ENCODE results near the gene RPL39L. TPM values are rescaled to one million over a fixed set of nuclear protein-coding genes. Genes with fewer than 3 reads are reported as not detected.

RPL39L gene
- total RNA-seq, 2 donors from 2014 or later = 2.2 to 3.2 TPM

DNA sequence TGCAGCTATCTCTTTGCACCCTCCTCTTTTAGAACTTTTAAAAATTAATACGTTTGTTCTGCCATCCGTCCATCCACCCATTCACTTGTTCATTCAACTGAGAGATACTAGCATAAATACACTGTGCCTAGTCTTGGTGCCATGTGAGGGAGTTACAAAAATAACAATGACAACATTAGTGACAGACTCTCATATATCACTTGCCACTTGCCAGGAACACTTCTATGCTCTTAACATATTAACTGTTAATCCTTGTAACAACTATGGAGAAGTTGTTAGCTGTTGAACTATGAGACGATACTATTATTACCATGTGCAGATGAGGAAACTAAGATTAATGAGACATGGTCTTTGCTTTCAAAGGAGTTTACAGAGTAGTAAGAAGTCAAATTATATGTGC, 33.6 kb downstream of the RPL39L start:
- no peak for DNase-seq
- no peak for ATAC-seq
- intact Hi-C loops (cut with DNase I, micrococcal nuclease) = no loop called here

DNA sequence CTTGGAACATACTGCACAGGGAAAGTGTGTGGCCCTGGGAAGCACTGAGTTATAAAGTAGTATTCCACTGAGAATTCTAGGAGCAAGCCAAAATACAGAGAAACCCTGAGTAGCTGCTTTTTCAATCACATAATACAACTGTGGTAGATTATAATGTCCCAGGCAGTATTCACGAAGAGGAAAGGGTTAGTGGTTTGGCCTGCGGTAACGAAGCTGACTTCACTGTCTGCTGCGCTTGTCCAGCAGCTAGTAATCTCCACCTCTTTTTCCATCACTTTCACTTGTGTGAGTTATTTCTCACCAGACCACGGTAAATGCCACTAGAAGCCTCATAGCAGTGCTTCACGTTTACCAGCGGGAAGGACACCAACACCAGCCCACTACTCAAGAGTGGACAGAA, 34.4 kb downstream of the RPL39L start:
- no peak for DNase-seq
- ATAC-seq = no peak

DNA sequence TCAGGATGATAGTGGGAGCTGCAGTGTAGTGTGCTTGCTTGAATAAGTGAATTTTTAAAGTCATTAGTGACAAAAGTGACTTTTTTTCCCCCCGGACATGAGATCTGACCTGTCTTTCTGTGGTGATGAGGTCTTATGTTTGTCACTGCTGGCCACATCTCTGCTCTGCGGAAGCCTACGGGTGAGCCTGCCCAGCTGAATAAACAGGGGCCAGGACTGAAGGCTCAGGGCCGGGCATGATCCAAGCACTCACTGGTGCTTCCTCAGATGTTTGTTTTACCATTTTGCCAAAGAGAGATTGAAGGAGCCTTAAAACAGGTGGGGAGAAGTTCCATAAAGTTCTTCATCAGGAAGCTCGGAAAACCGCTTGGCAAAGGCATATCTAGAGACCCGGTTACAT, 35.0 kb downstream of the RPL39L start:
- DNase-seq (no peak), ATAC-seq (no peak)
- intact Hi-C loops (cut with DNase I, micrococcal nuclease) = no loop called here

More for the DNA sequence above, 34.4 kb downstream of the RPL39L start:
- intact Hi-C loops (cut with DNase I, micrococcal nuclease) = no loop called here

DNA sequence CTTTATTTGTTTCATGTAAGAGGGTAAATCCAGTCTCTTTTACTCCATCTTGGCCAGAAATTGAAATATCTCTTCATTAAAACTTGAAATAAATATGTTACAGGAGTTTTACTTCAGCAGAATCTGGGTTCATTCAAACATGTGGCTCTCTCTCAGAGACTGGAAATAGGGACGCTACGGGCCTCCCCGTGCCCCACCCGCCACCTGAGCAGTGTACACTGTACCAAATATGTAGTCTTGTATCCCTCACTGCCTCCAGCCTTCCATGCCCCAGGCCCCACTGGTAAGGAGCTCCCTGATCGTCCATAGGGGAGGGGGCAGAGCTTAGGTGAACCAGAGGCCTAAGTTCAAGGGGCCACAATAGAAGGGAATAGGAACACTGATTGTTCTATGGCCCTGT, 36.0 kb downstream of the RPL39L start:
- intact Hi-C loops (cut with DNase I, micrococcal nuclease) = no loop called here
- DNase-seq = no peak
- ATAC-seq = no peak

DNA sequence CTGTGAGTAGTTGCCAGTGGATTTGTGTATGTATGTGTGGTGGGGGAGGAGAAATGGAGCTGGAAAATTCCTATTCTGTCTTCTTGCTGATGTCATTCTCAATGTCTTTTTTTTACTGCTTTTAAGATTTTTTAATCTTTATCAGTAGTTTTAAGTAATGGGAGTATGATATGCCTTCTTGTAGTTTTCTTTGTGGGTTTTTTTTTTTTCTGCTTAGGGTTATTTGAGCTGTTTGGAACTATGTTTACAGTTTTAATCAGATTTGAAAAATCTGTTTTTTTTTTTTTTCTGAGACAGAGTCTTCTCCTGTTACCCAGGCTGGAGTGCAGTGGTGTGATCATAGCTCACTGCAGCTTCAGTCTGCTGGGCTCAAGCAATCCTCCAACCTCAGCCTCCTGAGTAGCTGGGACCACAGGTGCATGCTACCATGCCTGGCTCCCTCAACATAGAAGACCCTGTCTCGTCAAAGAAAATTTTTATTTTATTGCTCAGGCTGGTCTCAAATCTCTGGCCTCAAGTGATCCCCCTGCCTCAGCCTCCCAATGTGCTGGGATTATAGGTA, 37.1 kb downstream of the RPL39L start:
- DNase-seq (no peak), ATAC-seq (no peak)
- intact Hi-C loops (cut with DNase I, micrococcal nuclease) = no loop called here

DNA sequence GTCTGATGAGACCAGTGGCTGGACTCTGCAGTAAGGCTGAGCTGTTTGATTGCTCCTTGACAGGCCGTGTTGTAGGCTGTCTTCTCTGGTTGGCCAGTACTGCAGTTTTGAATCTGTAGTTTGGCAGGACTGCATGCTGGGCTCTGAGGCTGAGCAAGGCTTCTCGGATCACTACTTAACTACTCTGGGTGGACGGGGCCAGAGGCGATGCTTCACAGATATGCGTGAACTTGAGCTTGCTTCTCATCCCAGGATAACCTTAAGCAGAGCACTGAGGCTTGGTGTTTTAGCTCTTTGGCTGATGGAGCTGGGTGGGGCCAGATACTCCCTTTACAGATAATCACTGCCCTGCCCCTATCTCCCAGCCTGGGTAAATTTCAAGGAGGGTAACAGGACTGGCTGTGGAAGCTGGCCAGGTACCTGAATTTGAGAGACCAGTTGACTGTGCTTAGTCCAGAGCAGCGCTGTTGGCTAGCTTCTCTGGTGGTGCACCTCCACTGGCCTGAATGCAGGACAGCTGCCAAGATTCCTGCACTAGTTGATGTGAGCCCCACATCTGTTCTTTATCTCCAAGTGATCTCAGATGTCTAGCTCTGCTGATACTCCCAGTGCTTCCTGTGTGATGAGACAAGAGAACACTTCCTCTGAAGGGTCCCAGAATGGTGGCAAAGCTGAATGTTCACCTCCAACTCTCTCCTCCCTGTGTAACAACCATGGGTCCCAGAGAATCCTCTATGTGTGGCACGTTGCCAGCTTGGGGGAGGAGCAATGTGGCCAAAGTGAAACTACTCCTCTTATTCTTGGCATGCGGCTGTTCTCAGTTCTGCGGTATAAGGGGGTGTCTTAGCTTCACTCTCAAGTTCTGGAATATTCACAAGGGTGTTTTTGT, 37.9 kb downstream of the RPL39L start:
- intact Hi-C loops (cut with DNase I, micrococcal nuclease) = no loop called here

DNA sequence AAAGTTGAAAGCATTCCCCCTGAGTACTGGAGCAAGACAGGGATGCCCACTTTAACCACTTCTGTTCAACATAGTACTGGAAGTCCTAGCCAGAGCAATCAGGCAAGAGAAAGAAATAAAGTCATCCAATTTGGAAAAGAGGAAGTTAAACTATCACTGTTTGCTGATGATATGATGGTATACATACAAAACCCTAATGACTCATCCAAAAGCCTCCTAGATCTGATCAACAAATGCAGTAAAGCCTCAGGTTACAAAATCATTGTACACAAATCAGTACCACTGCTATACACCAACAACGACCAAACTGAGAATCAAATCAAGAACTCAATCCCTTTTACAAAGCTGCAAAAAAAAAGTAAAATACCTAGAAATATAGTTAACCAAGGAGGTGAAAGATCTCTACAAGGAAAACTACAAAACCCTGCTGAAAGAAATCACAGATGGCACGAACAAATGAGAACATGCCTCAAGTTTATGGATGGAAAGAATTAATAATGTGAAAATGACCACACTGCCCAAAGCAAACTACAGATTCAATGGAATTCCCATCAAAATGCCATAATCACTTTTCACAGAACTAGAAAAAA, 40.3 kb downstream of the RPL39L start:
- intact Hi-C loops (cut with DNase I, micrococcal nuclease) = no loop called here
- no peak for ATAC-seq
- DNase-seq = no peak

More for the DNA sequence above, 37.9 kb downstream of the RPL39L start:
- DNase-seq (peak; percentile 70 to 79), ATAC-seq (peak; percentile 57)

DNA sequence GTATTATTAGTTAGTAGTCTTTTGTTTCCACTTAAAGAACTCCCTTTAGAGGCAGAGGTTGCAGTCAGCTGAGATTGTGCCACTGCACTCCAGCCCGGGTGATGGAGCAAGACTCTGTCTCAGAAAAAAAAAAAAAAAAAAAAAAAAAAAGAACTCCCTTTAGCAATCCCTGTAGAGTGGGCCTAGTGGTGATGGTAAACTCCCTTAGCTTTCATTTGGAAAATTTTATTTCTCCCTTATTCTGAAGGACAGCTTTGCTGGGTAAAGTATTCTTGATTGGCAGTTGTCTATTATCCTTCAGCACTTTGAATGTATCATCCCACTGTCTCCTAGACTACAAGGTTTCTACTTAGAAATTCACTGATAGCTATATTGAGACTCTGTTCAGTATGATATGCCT, 46.0 kb downstream of the RPL39L start:
- ATAC-seq = no peak
- DNase-seq = no peak
- intact Hi-C loops (cut with DNase I, micrococcal nuclease) = no loop called here

DNA sequence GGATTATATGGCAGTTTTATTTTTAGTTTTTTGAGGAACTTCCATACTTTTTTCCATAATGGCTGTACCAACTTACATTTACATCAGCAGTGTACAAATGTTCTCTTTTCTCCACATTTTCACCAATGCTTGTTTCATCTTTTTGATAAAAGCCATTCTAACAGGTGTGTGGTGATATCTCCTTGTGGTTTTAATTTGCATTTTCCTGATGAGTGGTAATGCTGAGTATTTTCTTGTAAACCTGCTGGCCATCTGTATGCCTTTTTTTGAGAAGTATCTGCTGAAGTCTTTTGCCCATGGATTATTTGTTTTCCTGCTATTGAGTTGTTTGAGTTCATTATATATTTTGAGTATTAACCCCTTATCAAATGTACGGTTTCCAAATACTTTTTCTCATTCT, 50.6 kb downstream of the RPL39L start:
- intact Hi-C loops (cut with DNase I, micrococcal nuclease) = no loop called here
- DNase-seq (no peak), ATAC-seq (no peak)

DNA sequence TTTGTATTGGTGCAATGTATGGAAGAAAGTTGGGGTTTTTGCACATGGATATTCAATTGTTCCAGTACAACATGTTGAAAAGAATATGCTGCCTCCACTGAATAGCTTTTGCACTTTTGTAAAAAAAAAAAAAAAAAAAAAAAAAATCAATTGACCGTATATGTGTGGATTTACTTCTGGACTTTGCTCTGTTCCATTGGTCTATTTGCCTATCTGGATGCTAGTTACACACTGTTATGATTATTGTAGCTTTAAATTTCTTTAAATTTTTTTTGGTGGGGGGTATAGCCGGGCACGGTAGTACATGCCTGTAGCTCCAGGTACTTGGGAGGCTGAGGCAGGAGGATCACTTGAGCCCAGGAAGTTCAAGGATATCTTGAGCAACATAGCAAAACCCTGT, 52.5 kb downstream of the RPL39L start:
- ATAC-seq (no peak), DNase-seq (no peak)
- intact Hi-C loops (cut with DNase I, micrococcal nuclease) = no loop called here

DNA sequence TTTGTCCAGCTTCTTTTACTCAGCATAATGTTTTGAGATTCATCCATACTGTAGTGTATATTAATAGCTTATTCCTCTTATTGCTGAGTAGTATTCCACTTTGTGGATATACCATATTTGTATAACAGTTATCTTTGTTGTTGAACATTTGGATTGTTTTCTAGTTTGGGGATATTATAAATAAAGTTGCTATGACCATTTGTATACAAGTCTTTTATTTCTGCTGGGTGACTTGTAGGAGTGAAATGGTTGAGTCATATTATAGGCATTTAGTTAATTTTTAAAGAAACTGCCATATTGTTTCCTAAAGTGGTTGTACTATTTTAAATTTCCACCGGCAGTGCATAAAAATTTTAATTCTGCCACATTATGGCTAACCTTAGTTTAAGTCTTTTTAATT, 53.4 kb downstream of the RPL39L start:
- ATAC-seq = no peak
- intact Hi-C loops (cut with DNase I, micrococcal nuclease) = no loop called here
- no peak for DNase-seq

DNA sequence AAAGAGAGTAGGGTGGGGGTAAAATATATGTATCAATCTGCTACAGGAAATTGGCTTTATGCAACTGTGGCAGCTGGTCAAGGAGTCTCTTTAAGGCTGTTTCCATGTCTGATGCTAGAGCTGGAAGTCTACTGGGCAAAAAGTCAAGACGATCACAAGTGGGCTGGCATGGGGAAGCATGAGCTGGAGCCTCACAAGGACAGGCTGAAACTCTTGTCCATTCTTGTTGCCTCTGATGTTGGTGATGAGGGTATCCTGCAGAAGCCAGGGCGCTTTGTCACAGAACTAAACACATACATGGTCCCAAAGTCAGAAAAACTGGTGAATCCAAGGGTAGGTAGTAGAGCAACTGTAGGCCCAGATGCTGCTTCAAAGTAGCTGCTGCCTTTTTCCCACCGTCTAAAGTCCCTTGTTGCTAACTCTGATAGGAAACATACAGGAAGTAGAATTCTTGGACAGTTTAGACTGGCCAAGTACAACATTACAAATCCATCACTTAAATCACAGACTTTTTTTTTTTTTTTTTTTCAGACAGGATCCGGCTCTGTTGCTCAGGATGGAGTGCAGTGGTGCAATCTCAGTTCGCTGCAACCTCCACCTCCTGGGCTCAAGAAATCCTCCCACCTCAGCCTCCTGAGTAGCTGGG, 54.2 kb downstream of the RPL39L start:
- ATAC-seq (no peak), DNase-seq (no peak)
- intact Hi-C loops (cut with DNase I, micrococcal nuclease) = no loop called here

DNA sequence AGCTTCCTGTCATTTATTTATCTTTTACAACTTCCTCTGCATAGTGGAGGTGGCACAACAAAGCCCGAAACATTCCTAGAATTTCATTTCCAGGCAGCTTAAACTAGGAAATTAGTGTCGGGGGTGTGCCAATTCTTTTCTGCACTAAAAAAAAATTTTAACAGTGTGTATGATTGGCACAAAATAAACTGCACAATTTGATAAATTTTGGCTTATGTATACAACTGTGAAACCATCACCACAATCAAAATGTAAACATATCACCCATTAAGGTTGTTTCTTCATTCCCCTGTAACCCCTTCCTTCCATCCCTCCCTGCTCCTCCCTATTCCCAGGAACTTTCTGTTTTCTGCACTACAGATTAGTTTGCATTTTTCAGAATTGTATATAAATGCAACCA, 54.7 kb downstream of the RPL39L start:
- no peak for ATAC-seq

DNA sequence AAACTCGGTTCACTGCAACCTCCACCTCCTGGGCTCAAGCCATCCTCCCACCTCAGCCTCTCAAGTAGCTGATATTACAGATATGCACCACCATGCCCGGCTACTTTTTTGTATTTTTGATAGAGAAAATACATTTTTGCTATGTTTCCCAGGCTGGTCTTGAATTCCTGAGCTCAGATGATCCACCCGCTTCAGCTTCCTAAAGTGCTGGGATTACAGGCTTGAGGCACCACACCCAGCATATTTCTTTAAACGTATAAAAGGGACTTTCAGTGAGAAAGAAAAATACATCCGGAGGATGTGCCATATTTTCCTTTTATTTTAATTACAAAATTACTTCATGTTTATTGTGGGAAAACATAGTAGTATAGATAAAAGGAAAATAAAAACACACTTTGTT, 55.2 kb downstream of the RPL39L start:
- DNase-seq (no peak), ATAC-seq (no peak)
- intact Hi-C loops (cut with DNase I, micrococcal nuclease) = no loop called here

More for the DNA sequence above, 54.7 kb downstream of the RPL39L start:
- no peak for DNase-seq
- intact Hi-C loops (cut with DNase I, micrococcal nuclease) = no loop called here

DNA sequence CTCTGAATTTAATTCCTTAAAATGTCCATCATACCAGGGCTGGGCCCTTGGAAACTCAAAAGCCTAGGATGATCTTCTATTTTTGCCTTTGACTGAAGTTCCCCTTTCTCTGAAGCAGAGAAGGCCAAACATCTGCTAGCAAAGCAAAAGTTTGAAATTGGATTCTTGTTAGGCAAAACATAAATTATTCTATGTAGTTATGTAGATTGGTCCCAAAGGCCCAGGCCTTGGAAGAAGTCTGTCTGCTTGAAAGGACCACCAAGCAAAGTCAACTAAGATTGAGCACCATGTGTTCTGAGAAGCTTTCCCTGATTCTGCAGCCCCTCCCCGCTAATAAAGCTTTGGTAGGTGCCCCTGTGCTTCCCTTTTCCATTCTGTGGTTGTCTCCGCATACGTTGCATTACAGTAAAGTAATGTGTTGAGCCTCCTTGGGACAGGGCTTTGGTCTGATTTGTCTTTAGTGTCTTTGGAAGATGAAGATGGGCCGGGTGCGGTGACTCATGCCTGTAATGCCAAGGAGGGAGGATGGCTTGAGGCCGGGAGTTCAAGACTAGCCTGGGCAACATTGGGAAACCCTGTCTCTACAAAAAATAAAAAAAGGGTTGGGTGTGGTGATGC, 56.4 kb downstream of the RPL39L start:
- no peak for DNase-seq
- intact Hi-C loops (cut with DNase I, micrococcal nuclease) = no loop called here
- no peak for ATAC-seq

DNA sequence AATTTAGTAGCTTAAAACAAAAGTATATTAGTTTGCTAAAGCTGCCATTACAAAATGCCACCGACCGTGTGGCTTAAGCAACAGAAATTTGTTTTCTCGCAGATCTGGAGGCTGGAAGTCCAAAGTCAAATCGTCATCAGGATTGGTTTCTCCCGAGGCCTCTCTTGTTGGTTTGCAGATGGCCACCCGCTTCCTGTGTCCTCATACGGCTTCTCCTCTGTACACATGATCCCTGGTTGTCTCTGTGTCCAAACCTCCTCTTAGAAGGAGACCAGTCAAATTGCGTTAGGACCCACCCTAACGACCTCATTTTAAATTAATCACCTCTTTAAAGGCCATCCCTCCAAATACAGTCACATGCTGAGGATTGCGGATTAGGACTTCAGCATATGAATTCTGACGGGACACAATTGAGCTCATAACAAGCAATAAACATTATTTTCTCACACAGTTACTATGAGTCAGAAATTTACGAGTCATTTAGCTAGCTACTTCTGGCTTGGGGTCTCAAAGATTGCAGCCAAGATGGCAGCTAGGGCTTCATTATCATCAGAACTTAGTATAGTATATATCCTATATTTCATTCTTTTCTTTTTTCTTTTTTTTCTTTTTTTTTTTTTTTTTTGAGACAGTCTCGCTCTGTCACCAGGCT, 58.4 kb downstream of the RPL39L start:
- no peak for ATAC-seq
- no peak for DNase-seq
- intact Hi-C loops (cut with DNase I, micrococcal nuclease) = no loop called here

DNA sequence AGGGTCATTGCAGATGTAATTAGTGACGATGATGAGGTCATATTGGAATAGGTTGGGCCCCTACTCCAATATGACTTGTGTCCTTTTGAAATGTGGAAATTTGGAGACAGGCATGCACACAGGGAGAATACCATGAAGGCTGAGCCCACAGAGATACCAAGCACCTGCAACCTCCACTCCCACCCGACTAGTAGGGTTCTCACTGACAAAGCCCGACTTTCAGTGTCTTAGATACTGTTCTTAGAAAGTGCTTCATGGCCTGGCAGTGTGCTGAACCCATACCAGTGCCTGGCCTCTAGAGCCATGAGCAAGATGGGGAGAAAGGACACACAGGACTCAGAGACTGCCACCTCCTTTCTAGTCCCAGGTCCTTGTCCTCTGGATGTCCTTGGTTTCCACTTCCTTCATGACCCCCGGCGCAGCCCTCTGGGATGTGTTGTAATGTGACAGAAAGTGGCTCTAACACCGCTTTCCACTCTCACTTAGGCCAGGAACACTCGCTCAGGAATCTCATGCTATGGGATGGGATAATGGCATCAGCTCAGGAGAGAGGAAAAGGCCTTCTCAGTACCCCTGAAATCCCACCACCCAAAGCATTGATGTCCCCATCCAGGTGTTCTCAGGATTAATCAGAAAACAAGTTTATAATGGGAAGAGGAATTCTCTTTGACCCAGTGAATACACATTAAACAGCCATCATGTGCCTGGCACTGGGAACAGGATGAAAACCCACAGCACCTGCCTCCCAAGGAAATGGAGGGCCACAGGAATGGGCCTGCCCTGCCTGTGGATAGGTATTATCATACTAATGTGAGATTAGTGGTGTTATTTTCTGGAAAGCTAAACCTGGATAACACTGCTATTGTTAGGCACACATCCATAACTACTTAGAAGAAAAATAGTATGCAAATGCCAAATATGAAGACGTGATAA, 59.9 kb downstream of the RPL39L start:
- DNase-seq = no peak
- intact Hi-C loops (cut with DNase I, micrococcal nuclease) = no loop called here
- no peak for ATAC-seq

DNA sequence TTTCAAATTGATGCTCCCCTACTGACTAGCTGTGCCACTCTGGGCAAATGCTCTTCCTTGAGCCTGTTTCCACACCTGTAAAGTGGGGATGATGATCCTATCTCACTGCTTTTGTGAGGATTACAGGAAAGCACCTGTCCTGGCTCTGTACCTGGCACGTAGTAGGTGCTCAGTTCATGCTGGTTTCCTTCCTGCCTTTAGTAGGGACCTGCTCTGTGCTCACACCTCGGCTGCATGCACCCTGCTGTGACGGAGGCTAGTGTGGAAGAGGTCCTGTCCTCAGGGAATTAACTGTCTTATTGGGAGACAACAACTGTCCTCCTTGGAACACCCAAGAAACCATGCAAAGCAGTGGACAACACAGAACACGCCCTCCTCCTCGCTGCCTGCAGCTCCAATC, 61.8 kb downstream of the RPL39L start:
- intact Hi-C loops (cut with DNase I, micrococcal nuclease) = no loop called here
- no peak for DNase-seq
- ATAC-seq = no peak
